ENCODE measurements around the gene ADGRV1.

DNA sequence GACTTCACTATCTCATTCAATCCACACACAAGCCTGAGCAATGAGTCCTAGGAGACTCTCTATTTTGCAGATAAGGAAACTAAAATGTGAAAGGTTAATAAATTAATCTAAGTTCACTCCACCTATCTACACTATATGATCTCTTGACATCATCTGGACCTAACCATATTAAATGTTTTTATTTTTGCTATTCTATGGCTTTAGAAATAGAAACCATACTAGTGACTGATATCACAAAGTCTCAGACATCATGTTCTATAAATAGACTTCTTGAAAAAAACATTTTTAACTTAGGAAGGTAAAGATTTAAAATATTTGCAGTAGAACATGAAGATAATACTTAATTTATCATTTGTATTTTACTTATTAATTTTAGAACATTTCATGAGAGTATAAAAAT, 9.4 kb upstream of the ADGRV1 start:
- TF ChIP-seq, protein P1, sequence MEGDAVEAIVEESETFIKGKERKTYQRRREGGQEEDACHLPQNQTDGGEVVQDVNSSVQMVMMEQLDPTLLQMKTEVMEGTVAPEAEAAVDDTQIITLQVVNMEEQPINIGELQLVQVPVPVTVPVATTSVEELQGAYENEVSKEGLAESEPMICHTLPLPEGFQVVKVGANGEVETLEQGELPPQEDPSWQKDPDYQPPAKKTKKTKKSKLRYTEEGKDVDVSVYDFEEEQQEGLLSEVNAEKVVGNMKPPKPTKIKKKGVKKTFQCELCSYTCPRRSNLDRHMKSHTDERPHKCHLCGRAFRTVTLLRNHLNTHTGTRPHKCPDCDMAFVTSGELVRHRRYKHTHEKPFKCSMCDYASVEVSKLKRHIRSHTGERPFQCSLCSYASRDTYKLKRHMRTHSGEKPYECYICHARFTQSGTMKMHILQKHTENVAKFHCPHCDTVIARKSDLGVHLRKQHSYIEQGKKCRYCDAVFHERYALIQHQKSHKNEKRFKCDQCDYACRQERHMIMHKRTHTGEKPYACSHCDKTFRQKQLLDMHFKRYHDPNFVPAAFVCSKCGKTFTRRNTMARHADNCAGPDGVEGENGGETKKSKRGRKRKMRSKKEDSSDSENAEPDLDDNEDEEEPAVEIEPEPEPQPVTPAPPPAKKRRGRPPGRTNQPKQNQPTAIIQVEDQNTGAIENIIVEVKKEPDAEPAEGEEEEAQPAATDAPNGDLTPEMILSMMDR (IDR thresholded peaks at IDR 0.05) = no peak
- no peak for TF ChIP-seq ZFX (IDR thresholded peaks at IDR 0.05; ENCODE audit: borderline replicate concordance)

Measured in 22Rv1 (cell line).